ENCODE measurements around the gene MS4A10. TPM values are rescaled to one million over a fixed set of nuclear protein-coding genes. Genes with fewer than 3 reads are reported as not detected.

Gene MS4A10
- total and polyA plus RNA-seq, 2 donors (not counting 1 experiment from before 2014, with no cell fraction given) = not detected

DNA sequence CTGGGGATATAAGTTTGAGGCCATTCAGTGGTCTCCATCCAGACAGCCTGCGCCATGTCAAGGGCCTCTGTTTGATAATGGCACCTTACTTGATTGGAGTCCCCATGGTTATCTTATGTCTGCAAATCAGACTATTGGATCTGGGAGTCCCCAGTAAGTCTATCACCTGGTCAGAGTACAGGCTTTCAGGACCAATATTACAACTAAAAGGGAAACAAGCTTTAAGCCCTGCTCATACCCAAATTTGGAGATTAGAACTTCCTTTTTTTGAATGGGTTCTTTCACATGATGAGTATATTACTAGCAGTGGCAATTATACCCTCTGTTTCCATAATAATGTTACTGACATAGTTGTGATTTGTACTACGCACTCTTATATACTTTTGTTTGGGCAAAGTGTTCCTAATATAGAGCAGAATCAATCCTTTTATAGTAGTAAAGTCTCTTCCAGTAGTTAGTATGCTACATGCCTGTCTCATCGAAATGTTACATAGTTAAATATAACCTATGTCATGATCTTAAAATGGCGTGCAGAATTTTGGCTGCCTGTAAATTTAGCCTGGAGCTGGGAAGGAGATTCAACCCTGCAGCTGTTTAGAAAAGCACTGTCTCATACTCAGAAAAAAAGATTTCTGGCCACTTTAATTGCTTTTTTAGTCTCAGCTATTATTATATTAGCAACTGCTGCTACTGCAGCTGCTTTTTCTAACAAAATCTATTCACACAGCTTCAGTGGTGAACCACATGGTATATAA, 23.5 kb upstream of the MS4A10 start:
- Histone ChIP-seq H3K4me2 (replicated peaks; ENCODE audit: low read depth, low read length, poor library complexity, severe bottlenecking) (no peak overlapping the region), H3K27me3 (replicated peaks in 1 of 4; ENCODE audit: control extremely low read depth in 1 of 4, control insufficient read depth in 3 of 4, insufficient read depth in 4 of 4, low read length in 3 of 4) (peaks cover 0 to 14% (median 1%) of the 10 kb centered on the region in 4 experiments), H3K9ac (ENCODE audit: low read length) (no peak overlapping the region), H3K36me3 (replicated peaks in 1 of 2; ENCODE audit: control extremely low read depth in 1 of 2, control insufficient read depth in 1 of 2, extremely low read depth in 1 of 2, insufficient read depth in 2 of 2, low read length in 1 of 2) (no peaks in the 10 kb centered on the region), H3K27ac (ENCODE audit: low read length in 2 of 2) (no peak overlapping the region), H3K9me3 (ENCODE audit: control extremely low read depth in 1 of 3, control insufficient read depth in 2 of 3, insufficient read depth in 1 of 3, low read length in 2 of 3) (no peaks in the 10 kb centered on the region), H3K4me1 (ENCODE audit: control insufficient read depth in 2 of 2, insufficient read depth in 2 of 2, low read length in 2 of 2) (peaks cover 25 to 30% of the 10 kb centered on the region in 2 donors), H2AFZ (ENCODE audit: insufficient read depth, low read depth, low read length, poor library complexity, severe bottlenecking) (no peak overlapping the region), H3K4me3 (ENCODE audit: control extremely low read depth in 1 of 5, extremely low read depth in 1 of 5, insufficient read depth in 1 of 5, low read depth in 2 of 5, low read length in 4 of 5) (no peak overlapping the region), H4K20me1 (ENCODE audit: control insufficient read depth, insufficient read depth, low read length, poor library complexity, severe bottlenecking) (no peaks in the 10 kb centered on the region), H3K79me2 (ENCODE audit: control insufficient read depth, insufficient read depth, low read length) (no peaks in the 10 kb centered on the region)
- WGBS (ENCODE audit: insufficient coverage) = 100% methylated on average over 1 of the region's 4 CpGs
- Mint-ChIP-seq H3K27me3 (peaks cover 26% of the 10 kb centered on the region), H3K27ac (no peak overlapping the region), H3K4me3 (peak overlapping the region; percentile 43), H3K4me1 (peaks cover 50% of the 10 kb centered on the region), H3K9me3 (ENCODE audit: insufficient read depth) (no peaks in the 10 kb centered on the region)
- POLR2A ChIA-PET = no interaction called here
- no peak for ATAC-seq (ENCODE audit: low read depth)
- intact Hi-C loops (cut with micrococcal nuclease) = loop anchor here (5.0 kb wide), 1 partner anchor 494 kb away; no protein-coding TSS in a partner anchor
- CTCF ChIA-PET = interaction anchor here (1.4 to 6.5 kb wide), 4 partner anchors 15 to 496 kb away, joined by 3 to 102 read pairs (median 15); no protein-coding TSS in a partner anchor
- TF ChIP-seq EZH2 (IDR thresholded peaks at IDR 0.05; ENCODE audit: borderline replicate concordance, insufficient read depth, low read depth, low read length, poor library complexity, severe bottlenecking) = no peak
- TF ChIP-seq, protein P1, sequence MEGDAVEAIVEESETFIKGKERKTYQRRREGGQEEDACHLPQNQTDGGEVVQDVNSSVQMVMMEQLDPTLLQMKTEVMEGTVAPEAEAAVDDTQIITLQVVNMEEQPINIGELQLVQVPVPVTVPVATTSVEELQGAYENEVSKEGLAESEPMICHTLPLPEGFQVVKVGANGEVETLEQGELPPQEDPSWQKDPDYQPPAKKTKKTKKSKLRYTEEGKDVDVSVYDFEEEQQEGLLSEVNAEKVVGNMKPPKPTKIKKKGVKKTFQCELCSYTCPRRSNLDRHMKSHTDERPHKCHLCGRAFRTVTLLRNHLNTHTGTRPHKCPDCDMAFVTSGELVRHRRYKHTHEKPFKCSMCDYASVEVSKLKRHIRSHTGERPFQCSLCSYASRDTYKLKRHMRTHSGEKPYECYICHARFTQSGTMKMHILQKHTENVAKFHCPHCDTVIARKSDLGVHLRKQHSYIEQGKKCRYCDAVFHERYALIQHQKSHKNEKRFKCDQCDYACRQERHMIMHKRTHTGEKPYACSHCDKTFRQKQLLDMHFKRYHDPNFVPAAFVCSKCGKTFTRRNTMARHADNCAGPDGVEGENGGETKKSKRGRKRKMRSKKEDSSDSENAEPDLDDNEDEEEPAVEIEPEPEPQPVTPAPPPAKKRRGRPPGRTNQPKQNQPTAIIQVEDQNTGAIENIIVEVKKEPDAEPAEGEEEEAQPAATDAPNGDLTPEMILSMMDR (IDR thresholded peaks at IDR 0.05) = no peak
- DNase-seq = peak; percentile 41

Measured in B cell (primary cell).